ENCODE measurements around the gene FLVCR2.

Gene FLVCR2

DNA sequence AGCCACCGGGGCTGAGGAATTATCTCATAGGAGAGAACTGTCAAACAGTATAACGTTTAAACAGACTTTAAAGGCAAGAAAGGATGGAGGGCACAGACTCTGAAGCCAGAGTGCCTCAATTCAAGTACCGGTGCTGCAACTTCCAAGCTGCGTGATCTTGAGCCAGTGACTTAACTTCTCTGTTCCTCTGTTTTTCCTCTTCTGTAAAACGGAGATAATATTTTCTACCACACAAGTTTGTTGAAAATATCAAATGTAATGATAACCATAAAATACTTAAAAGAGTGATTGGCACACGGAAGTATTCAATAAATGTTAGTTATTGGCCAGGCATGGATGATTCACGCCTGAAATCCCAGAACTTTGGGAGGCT is 38.0 kb upstream of the FLVCR2 start (continued):
- TF ChIP-seq, protein P1, sequence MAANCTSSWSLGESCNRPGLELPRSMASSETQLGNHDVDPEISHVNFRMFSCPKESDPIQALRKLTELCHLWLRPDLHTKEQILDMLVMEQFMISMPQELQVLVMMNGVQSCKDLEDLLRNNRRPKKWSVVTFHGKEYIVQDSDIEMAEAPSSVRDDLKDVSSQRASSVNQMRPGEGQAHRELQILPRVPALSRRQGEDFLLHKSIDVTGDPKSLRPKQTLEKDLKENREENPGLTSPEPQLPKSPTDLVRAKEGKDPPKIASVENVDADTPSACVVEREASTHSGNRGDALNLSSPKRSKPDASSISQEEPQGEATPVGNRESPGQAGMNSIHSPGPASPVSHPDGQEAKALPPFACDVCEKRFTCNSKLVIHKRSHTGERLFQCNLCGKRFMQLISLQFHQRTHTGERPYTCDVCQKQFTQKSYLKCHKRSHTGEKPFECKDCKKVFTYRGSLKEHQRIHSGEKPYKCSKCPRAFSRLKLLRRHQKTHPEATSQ (tag by site-specific recombination; IDR thresholded peaks at IDR 0.05), result no peak

DNA sequence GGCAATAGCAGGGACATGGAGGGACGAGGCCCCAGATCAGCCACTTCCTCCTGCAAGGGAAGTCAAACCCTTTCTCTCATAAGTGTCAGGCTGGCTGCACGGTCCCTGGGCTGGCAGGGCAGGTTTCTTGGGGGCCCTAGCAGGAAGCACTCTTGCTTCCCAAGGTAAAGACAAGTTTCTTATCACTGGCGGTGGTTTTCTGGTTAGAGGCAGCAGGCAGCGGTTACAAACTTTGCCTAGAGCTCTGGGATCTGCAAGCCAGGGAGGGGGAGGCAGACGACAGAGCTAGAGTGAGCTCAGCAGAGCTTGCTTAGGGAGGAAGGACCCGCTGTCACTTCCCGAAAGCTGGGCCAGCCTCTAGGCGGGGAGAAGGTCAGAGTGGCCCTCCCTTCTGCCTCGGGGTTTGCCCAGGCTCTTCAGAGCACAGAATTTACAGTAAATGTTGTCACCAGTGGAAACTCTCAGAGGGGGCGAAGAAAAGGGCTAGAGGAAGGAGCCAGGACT is 35.8 kb upstream of the FLVCR2 start:
- Histone ChIP-seq H3K4me1 (ENCODE audit: control insufficient read depth, insufficient read depth, low read length) (no peaks in the 10 kb centered on the region), H3K9me3 (ENCODE audit: control insufficient read depth, insufficient read depth, low read depth, low read length) (no peaks in the 10 kb centered on the region), H3K36me3 (ENCODE audit: control insufficient read depth in 2 of 2, insufficient read depth in 1 of 2, low read length in 2 of 2) (no peaks in the 10 kb centered on the region), H3K4me3 (ENCODE audit: low read depth, low read length) (no peak overlapping the region), H3K27ac (ENCODE audit: extremely low read depth, low read depth, low read length) (no peak overlapping the region)
- POLR2A ChIA-PET, result no interaction called here
- CTCF ChIA-PET, result interaction anchor here (0.5 to 0.6 kb wide), 2 partner anchors 11 to 24 kb away, joined by 3 read pairs; no protein-coding TSS in a partner anchor
- TF ChIP-seq ZNF830 (tag by site-specific recombination; IDR thresholded peaks at IDR 0.05; ENCODE audit: low read depth) (no peak), MZF1 (tag by site-specific recombination; IDR thresholded peaks at IDR 0.05; ENCODE audit: borderline replicate concordance) (no peak), ZNF175 (tag by site-specific recombination; IDR thresholded peaks at IDR 0.05) (no peak), ZNF24 (tag by site-specific recombination; IDR thresholded peaks at IDR 0.05) (no peak), ZBTB20 (tag by site-specific recombination; IDR thresholded peaks at IDR 0.05) (no peak), ZBTB17 (tag by site-specific recombination; IDR thresholded peaks at IDR 0.05) (no peak), ZNF302 (tag by site-specific recombination; IDR thresholded peaks at IDR 0.05; ENCODE audit: low read depth) (no peak), ZNF112 (tag by site-specific recombination; IDR thresholded peaks at IDR 0.05) (no peak), ZNF311 (tag by site-specific recombination; IDR thresholded peaks at IDR 0.05; ENCODE audit: borderline replicate concordance) (no peak), ZNF37A (tag by site-specific recombination; IDR thresholded peaks at IDR 0.05) (no peak)
- TF ChIP-seq, protein P2, sequence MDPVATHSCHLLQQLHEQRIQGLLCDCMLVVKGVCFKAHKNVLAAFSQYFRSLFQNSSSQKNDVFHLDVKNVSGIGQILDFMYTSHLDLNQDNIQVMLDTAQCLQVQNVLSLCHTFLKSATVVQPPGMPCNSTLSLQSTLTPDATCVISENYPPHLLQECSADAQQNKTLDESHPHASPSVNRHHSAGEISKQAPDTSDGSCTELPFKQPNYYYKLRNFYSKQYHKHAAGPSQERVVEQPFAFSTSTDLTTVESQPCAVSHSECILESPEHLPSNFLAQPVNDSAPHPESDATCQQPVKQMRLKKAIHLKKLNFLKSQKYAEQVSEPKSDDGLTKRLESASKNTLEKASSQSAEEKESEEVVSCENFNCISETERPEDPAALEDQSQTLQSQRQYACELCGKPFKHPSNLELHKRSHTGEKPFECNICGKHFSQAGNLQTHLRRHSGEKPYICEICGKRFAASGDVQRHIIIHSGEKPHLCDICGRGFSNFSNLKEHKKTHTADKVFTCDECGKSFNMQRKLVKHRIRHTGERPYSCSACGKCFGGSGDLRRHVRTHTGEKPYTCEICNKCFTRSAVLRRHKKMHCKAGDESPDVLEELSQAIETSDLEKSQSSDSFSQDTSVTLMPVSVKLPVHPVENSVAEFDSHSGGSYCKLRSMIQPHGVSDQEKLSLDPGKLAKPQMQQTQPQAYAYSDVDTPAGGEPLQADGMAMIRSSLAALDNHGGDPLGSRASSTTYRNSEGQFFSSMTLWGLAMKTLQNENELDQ (tag by site-specific recombination; IDR thresholded peaks at IDR 0.05; ENCODE audit: low read depth), result no peak
- TF ChIP-seq, protein P3, sequence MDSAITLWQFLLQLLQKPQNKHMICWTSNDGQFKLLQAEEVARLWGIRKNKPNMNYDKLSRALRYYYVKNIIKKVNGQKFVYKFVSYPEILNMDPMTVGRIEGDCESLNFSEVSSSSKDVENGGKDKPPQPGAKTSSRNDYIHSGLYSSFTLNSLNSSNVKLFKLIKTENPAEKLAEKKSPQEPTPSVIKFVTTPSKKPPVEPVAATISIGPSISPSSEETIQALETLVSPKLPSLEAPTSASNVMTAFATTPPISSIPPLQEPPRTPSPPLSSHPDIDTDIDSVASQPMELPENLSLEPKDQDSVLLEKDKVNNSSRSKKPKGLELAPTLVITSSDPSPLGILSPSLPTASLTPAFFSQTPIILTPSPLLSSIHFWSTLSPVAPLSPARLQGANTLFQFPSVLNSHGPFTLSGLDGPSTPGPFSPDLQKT (IDR thresholded peaks at IDR 0.05; ENCODE audit: borderline replicate concordance, low read depth, low read length), result no peak
- TF ChIP-seq, protein P4, sequence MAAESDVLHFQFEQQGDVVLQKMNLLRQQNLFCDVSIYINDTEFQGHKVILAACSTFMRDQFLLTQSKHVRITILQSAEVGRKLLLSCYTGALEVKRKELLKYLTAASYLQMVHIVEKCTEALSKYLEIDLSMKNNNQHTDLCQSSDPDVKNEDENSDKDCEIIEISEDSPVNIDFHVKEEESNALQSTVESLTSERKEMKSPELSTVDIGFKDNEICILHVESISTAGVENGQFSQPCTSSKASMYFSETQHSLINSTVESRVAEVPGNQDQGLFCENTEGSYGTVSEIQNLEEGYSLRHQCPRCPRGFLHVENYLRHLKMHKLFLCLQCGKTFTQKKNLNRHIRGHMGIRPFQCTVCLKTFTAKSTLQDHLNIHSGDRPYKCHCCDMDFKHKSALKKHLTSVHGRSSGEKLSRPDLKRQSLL (tag by site-specific recombination; IDR thresholded peaks at IDR 0.05), result no peak
- TF ChIP-seq, protein P5, sequence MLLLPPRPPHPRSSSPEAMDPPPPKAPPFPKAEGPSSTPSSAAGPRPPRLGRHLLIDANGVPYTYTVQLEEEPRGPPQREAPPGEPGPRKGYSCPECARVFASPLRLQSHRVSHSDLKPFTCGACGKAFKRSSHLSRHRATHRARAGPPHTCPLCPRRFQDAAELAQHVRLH (tag by site-specific recombination; IDR thresholded peaks at IDR 0.05), result no peak
- TF ChIP-seq, protein P6, sequence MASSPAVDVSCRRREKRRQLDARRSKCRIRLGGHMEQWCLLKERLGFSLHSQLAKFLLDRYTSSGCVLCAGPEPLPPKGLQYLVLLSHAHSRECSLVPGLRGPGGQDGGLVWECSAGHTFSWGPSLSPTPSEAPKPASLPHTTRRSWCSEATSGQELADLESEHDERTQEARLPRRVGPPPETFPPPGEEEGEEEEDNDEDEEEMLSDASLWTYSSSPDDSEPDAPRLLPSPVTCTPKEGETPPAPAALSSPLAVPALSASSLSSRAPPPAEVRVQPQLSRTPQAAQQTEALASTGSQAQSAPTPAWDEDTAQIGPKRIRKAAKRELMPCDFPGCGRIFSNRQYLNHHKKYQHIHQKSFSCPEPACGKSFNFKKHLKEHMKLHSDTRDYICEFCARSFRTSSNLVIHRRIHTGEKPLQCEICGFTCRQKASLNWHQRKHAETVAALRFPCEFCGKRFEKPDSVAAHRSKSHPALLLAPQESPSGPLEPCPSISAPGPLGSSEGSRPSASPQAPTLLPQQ (tag by site-specific recombination; IDR thresholded peaks at IDR 0.05), result no peak

Measured in HEK293 (cell line).